ENCODE results near the gene MYO18A.
A peak's percentile ranks its signal among the peaks of the same experiment; 100 is the strongest.
"Not testable (repeated sequence)": the region's sequence is repeated elsewhere in the genome, so short reads cannot be mapped to it uniquely, and the experiment has no call there.

The MYO18A gene

GRCh38 chr17:29205047-29205446, 24.8 kb upstream of the MYO18A start:
- Mint-ChIP-seq H3K27me3 (peaks cover 17 to 28% of the 10 kb centered on the region in 2 donors), H3K4me3 (no peak overlapping the region), H3K9me3 (no peaks in the 10 kb centered on the region), H3K36me3 (no peaks in the 10 kb centered on the region), H3K27ac (peak overlapping the region; percentile 44), H3K4me1 (peaks cover 4 to 6% of the 10 kb centered on the region in 2 donors)
- ATAC-seq (replicated peaks) (no peak), DNase-seq (no peak)

GRCh38 chr17:29204068-29204804, 24.0 kb upstream of the MYO18A start:
- Mint-ChIP-seq H3K27me3 (peaks cover 17 to 28% of the 10 kb centered on the region in 2 donors), H3K4me1 (peaks cover 8 to 10% of the 10 kb centered on the region in 2 donors)
- not testable (repeated sequence) for DNase-seq, H3K4me3 Mint-ChIP-seq, H3K27ac Mint-ChIP-seq, H3K9me3 Mint-ChIP-seq, H3K36me3 Mint-ChIP-seq
- ATAC-seq (replicated peaks), result peak in 1 of 2 donors; percentile 50

GRCh38 chr17:29197516-29198272, 17.5 kb upstream of the MYO18A start:
- Mint-ChIP-seq H3K27me3 (peaks cover 6 to 8% of the 10 kb centered on the region in 2 donors), H3K9me3 (no peaks in the 10 kb centered on the region), H3K36me3 (no peaks in the 10 kb centered on the region), H3K4me1 (peaks cover 31 to 35% of the 10 kb centered on the region in 2 donors), H3K4me3 (no peak overlapping the region), H3K27ac (no peak overlapping the region)
- ATAC-seq (replicated peaks), result no peak
- DNase-seq, result no peak

- peaks cover 31 to 35% of the 10 kb centered on the region in 2 donors for H3K4me1 Mint-ChIP-seq
- peak; percentile 44 to 47 for ATAC-seq (replicated peaks)
- H3K27me3 Mint-ChIP-seq, result peaks cover 6 to 8% of the 10 kb centered on the region in 2 donors
Observed at GRCh38 chr17:29196769-29197515, 16.7 kb upstream of the MYO18A start.

GRCh38 chr17:29195465-29196081, 15.4 kb upstream of the MYO18A start:
- H3K27me3 Mint-ChIP-seq, result peaks cover 8 to 10% of the 10 kb centered on the region in 2 donors
- no peaks in the 10 kb centered on the region for H3K9me3 Mint-ChIP-seq
- peaks cover 28 to 35% of the 10 kb centered on the region in 2 donors for H3K4me1 Mint-ChIP-seq
- H3K27ac Mint-ChIP-seq, result peak overlapping the region; percentile 33
- no peaks in the 10 kb centered on the region for H3K36me3 Mint-ChIP-seq
- peak overlapping the region; percentile 67 to 68 for H3K4me3 Mint-ChIP-seq
- ATAC-seq (replicated peaks) (peak; percentile 87 to 92), DNase-seq (peak; percentile 25)

More at GRCh38 chr17:29196769-29197515, 16.7 kb upstream of the MYO18A start:
- no peak for DNase-seq
- Mint-ChIP-seq H3K4me3 (no peak overlapping the region), H3K9me3 (no peaks in the 10 kb centered on the region), H3K36me3 (no peaks in the 10 kb centered on the region), H3K27ac (no peak overlapping the region)

- peaks cover 25 to 29% of the 10 kb centered on the region in 2 donors for H3K4me1 Mint-ChIP-seq
- H3K27me3 Mint-ChIP-seq, result peaks cover 8 to 10% of the 10 kb centered on the region in 2 donors
- no peaks in the 10 kb centered on the region for H3K9me3 Mint-ChIP-seq
- H3K27ac Mint-ChIP-seq, result no peak overlapping the region
- ATAC-seq (replicated peaks) (no peak), DNase-seq (no peak)
- no peaks in the 10 kb centered on the region for H3K36me3 Mint-ChIP-seq
- H3K4me3 Mint-ChIP-seq, result no peak overlapping the region
Observed at GRCh38 chr17:29194669-29195068, 14.5 kb upstream of the MYO18A start.

GRCh38 chr17:29193146-29193545, 12.9 kb upstream of the MYO18A start:
- DNase-seq, result no peak
- H3K27ac Mint-ChIP-seq, result no peak overlapping the region

GRCh38 chr17:29190592-29191207, 10.5 kb upstream of the MYO18A start:
- H3K9me3 Mint-ChIP-seq, result no peaks in the 10 kb centered on the region
- DNase-seq, result no peak
- H3K27me3 Mint-ChIP-seq, result peaks cover 8 to 16% of the 10 kb centered on the region in 2 donors
- no peak for ATAC-seq (replicated peaks)
- no peaks in the 10 kb centered on the region for H3K36me3 Mint-ChIP-seq
- no peak overlapping the region for H3K4me3 Mint-ChIP-seq
- no peak overlapping the region for H3K27ac Mint-ChIP-seq
- H3K4me1 Mint-ChIP-seq, result peaks cover 9 to 10% of the 10 kb centered on the region in 2 donors

More at GRCh38 chr17:29193146-29193545, 12.9 kb upstream of the MYO18A start:
- Mint-ChIP-seq H3K36me3 (no peaks in the 10 kb centered on the region), H3K9me3 (no peaks in the 10 kb centered on the region), H3K4me1 (peaks cover 23 to 24% of the 10 kb centered on the region in 2 donors), H3K27me3 (peaks cover 12 to 16% of the 10 kb centered on the region in 2 donors), H3K4me3 (no peak overlapping the region)
- no peak for ATAC-seq (replicated peaks)

GRCh38 chr17:29190039-29190438, 9.8 kb upstream of the MYO18A start:
- no peak for ATAC-seq (replicated peaks)
- Mint-ChIP-seq H3K27ac (no peak overlapping the region), H3K9me3 (no peaks in the 10 kb centered on the region), H3K4me3 (no peak overlapping the region), H3K36me3 (no peaks in the 10 kb centered on the region), H3K4me1 (peaks cover 3 to 4% of the 10 kb centered on the region in 2 donors), H3K27me3 (peaks cover 8 to 16% of the 10 kb centered on the region in 2 donors)
- DNase-seq, result no peak

- Mint-ChIP-seq H3K9me3 (no peaks in the 10 kb centered on the region), H3K4me3 (no peak overlapping the region), H3K4me1 (peaks cover 0 to 1% of the 10 kb centered on the region in 2 donors), H3K36me3 (no peaks in the 10 kb centered on the region), H3K27ac (no peak overlapping the region), H3K27me3 (peaks cover 8 to 16% of the 10 kb centered on the region in 2 donors)
- ATAC-seq (replicated peaks), result no peak
- no peak for DNase-seq
Observed at GRCh38 chr17:29189355-29189754, 9.2 kb upstream of the MYO18A start.

GRCh38 chr17:29181226-29181625, 1.0 kb upstream of the MYO18A start:
- H3K36me3 Mint-ChIP-seq, result no peaks in the 10 kb centered on the region
- ATAC-seq (replicated peaks), result no peak

GRCh38 chr17:29180788-29181160, 576 bp upstream of the MYO18A start:
- DNase-seq, result no peak
- Mint-ChIP-seq H3K36me3 (no peaks in the 10 kb centered on the region), H3K27me3 (peaks cover 5 to 11% of the 10 kb centered on the region in 2 donors), H3K4me1 (peaks cover 32 to 47% of the 10 kb centered on the region in 2 donors), H3K27ac (no peak overlapping the region), H3K4me3 (peak overlapping the region; percentile 64 to 78), H3K9me3 (no peaks in the 10 kb centered on the region)
- no peak for ATAC-seq (replicated peaks)

More at GRCh38 chr17:29181226-29181625, 1.0 kb upstream of the MYO18A start:
- Mint-ChIP-seq H3K27me3 (peaks cover 5 to 11% of the 10 kb centered on the region in 2 donors), H3K9me3 (no peaks in the 10 kb centered on the region), H3K4me1 (peaks cover 28 to 42% of the 10 kb centered on the region in 2 donors), H3K4me3 (no peak overlapping the region), H3K27ac (no peak overlapping the region)
- DNase-seq, result no peak

GRCh38 chr17:29179232-29180033, 765 bp downstream of the MYO18A start:
- peak overlapping the region; percentile 25 for H3K27ac Mint-ChIP-seq
- no peak for DNase-seq

More at GRCh38 chr17:29179232-29180033, 765 bp downstream of the MYO18A start:
- peak in 1 of 2 donors; percentile 1 for ATAC-seq (replicated peaks)
- H3K27me3 Mint-ChIP-seq, result peaks cover 5 to 11% of the 10 kb centered on the region in 2 donors
- no peaks in the 10 kb centered on the region for H3K36me3 Mint-ChIP-seq
- peak overlapping the region; percentile 60 to 83 for H3K4me3 Mint-ChIP-seq
- no peaks in the 10 kb centered on the region for H3K9me3 Mint-ChIP-seq
- peaks cover 32 to 48% of the 10 kb centered on the region in 2 donors for H3K4me1 Mint-ChIP-seq

Data from stimulated activated naive B cell treated with anti-CD40 and anti-IgM and Interleukin-4, amounts not matched to agents 10 μg/mL and 1 μg/mL and 100 μg/mL, for 72 hours (primary cell).